ENCODE measurements around the gene TCERG1L.

- TF ChIP-seq EZH2 (IDR thresholded peaks at IDR 0.05; ENCODE audit: insufficient read depth, poor library complexity, severe bottlenecking) = no peak
- no peak for TF ChIP-seq EZH2phosphoT487 (IDR thresholded peaks at IDR 0.05; ENCODE audit: insufficient read depth, low read depth)
These were observed 32.0 kb downstream of the TCERG1L start for GRCh38 chr10:131279516-131279915.
